Measurements from ENCODE around the gene WBP11.

- TF ChIP-seq, protein P1, sequence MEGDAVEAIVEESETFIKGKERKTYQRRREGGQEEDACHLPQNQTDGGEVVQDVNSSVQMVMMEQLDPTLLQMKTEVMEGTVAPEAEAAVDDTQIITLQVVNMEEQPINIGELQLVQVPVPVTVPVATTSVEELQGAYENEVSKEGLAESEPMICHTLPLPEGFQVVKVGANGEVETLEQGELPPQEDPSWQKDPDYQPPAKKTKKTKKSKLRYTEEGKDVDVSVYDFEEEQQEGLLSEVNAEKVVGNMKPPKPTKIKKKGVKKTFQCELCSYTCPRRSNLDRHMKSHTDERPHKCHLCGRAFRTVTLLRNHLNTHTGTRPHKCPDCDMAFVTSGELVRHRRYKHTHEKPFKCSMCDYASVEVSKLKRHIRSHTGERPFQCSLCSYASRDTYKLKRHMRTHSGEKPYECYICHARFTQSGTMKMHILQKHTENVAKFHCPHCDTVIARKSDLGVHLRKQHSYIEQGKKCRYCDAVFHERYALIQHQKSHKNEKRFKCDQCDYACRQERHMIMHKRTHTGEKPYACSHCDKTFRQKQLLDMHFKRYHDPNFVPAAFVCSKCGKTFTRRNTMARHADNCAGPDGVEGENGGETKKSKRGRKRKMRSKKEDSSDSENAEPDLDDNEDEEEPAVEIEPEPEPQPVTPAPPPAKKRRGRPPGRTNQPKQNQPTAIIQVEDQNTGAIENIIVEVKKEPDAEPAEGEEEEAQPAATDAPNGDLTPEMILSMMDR (IDR thresholded peaks at IDR 0.05; ENCODE audit: insufficient read depth, low read depth, low read length) = no peak
- TF ChIP-seq EZH2 (IDR thresholded peaks at IDR 0.05; ENCODE audit: insufficient read depth, low read length) = no peak
Observed at GRCh38 chr12:14852880-14853279, 49.6 kb upstream of the WBP11 start.

Data from astrocyte (in vitro differentiated cells and primary cell).